ENCODE results near the gene CEACAM1.
"Not testable (repeated sequence)": the region's sequence is repeated elsewhere in the genome, so short reads cannot be mapped to it uniquely, and the experiment has no call there.

The CEACAM1 gene

GRCh38 chr19:42549067-42549466 is 20.8 kb upstream of the CEACAM1 start:
- DNase-seq (ENCODE audit: low read depth in 2 of 2, low spot score in 1 of 2) = not testable (repeated sequence)

- no peak for DNase-seq (ENCODE audit: low read depth in 2 of 2, low spot score in 1 of 2)
Observed at GRCh38 chr19:42548552-42548951, 20.3 kb upstream of the CEACAM1 start.

- no peak for DNase-seq (ENCODE audit: low read depth in 2 of 2, low spot score in 1 of 2)
Observed at GRCh38 chr19:42547929-42548328, 19.6 kb upstream of the CEACAM1 start.

GRCh38 chr19:42546831-42547500 is 18.7 kb upstream of the CEACAM1 start:
- DNase-seq (ENCODE audit: low read depth in 2 of 2, low spot score in 1 of 2) = no peak

- DNase-seq (ENCODE audit: low read depth in 2 of 2, low spot score in 1 of 2) = no peak
Observed at GRCh38 chr19:42544146-42544545, 15.9 kb upstream of the CEACAM1 start.

GRCh38 chr19:42542791-42543190 is 14.5 kb upstream of the CEACAM1 start:
- no peak for DNase-seq (ENCODE audit: low read depth in 2 of 2, low spot score in 1 of 2)

GRCh38 chr19:42540071-42540553 is 11.8 kb upstream of the CEACAM1 start:
- no peak for DNase-seq (ENCODE audit: low read depth in 2 of 2, low spot score in 1 of 2)

- DNase-seq (ENCODE audit: low read depth in 2 of 2, low spot score in 1 of 2) = no peak
Observed at GRCh38 chr19:42538841-42539709, 10.8 kb upstream of the CEACAM1 start.

GRCh38 chr19:42535276-42535675 is 7.0 kb upstream of the CEACAM1 start:
- DNase-seq (ENCODE audit: low read depth in 2 of 2, low spot score in 1 of 2) = not testable (repeated sequence)

- DNase-seq (ENCODE audit: low read depth in 2 of 2, low spot score in 1 of 2) = no peak
Observed at GRCh38 chr19:42534391-42534790, 6.1 kb upstream of the CEACAM1 start.

- no peak for DNase-seq (ENCODE audit: low read depth in 2 of 2, low spot score in 1 of 2)
Observed at GRCh38 chr19:42532891-42533290, 4.6 kb upstream of the CEACAM1 start.

GRCh38 chr19:42531313-42531712 is 3.0 kb upstream of the CEACAM1 start:
- no peak for DNase-seq (ENCODE audit: low read depth in 2 of 2, low spot score in 1 of 2)

GRCh38 chr19:42529248-42529764 is 1.0 kb upstream of the CEACAM1 start:
- DNase-seq (ENCODE audit: low read depth in 2 of 2, low spot score in 1 of 2) = peak; percentile 17 to 27

- DNase-seq (ENCODE audit: low read depth in 2 of 2, low spot score in 1 of 2) = no peak
Observed at GRCh38 chr19:42524943-42525342, 3.3 kb downstream of the CEACAM1 start.

- DNase-seq (ENCODE audit: low read depth in 2 of 2, low spot score in 1 of 2) = no peak
Observed at GRCh38 chr19:42524250-42524649, 4.0 kb downstream of the CEACAM1 start.

- not testable (repeated sequence) for DNase-seq (ENCODE audit: low read depth in 2 of 2, low spot score in 1 of 2)
Observed at GRCh38 chr19:42522262-42522661, 6.0 kb downstream of the CEACAM1 start.

GRCh38 chr19:42521346-42522030 is 6.8 kb downstream of the CEACAM1 start:
- no peak for DNase-seq (ENCODE audit: low read depth in 2 of 2, low spot score in 1 of 2)

GRCh38 chr19:42519108-42519507 is 9.2 kb downstream of the CEACAM1 start:
- no peak for DNase-seq (ENCODE audit: low read depth in 2 of 2, low spot score in 1 of 2)

GRCh38 chr19:42516771-42517170 is 11.5 kb downstream of the CEACAM1 start:
- DNase-seq (ENCODE audit: low read depth in 2 of 2, low spot score in 1 of 2) = no peak

GRCh38 chr19:42515241-42515832 is 12.9 kb downstream of the CEACAM1 start:
- DNase-seq (ENCODE audit: low read depth in 2 of 2, low spot score in 1 of 2) = no peak

GRCh38 chr19:42514449-42514848 is 13.8 kb downstream of the CEACAM1 start:
- DNase-seq (ENCODE audit: low read depth in 2 of 2, low spot score in 1 of 2) = no peak

Data from stimulated activated CD8-positive, alpha-beta memory T cell treated with anti-CD3 and anti-CD28 coated beads, Interleukin-4, amount 100 ng/mL, for 1 hour (primary cell).